Measurements from ENCODE around the gene KCNK17.

The KCNK17 gene

DNA sequence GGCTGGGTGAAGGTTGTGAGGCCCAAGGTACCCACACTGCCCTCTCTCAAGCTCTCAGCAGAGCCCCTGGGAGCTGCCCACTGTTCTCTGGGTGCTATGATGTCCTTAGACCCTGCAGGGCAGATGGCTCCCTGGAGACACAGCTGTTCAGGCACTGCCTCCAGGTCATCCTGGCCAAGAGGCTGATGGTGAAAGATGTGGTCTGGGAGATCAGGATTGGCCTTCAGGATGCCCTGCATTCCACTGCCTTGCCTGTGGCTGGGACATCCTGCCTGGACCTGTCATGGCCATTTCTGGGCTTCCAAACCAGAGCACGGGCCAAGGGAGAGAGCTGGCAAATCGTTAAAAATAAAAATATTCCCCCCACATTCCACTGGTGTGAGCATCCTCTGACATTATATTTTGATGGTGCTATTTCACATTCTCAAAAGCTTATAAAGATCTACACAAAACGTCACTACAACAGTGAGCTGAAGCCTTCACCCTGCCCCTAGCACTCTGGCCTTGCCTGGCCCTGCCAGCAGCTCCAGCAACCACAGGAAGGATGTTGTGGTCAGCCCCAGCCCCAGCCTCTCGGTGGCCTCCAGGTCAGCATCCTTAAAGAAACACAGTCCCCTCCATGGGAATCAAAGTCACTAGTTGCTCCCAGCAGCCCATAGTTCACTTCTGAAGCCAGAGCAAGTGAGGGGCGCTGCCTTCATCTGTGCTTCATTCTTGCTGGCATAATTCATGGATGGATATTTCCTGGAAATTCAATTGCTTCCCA lies 21.7 kb upstream of the KCNK17 start:
- no peak for DNase-seq

DNA sequence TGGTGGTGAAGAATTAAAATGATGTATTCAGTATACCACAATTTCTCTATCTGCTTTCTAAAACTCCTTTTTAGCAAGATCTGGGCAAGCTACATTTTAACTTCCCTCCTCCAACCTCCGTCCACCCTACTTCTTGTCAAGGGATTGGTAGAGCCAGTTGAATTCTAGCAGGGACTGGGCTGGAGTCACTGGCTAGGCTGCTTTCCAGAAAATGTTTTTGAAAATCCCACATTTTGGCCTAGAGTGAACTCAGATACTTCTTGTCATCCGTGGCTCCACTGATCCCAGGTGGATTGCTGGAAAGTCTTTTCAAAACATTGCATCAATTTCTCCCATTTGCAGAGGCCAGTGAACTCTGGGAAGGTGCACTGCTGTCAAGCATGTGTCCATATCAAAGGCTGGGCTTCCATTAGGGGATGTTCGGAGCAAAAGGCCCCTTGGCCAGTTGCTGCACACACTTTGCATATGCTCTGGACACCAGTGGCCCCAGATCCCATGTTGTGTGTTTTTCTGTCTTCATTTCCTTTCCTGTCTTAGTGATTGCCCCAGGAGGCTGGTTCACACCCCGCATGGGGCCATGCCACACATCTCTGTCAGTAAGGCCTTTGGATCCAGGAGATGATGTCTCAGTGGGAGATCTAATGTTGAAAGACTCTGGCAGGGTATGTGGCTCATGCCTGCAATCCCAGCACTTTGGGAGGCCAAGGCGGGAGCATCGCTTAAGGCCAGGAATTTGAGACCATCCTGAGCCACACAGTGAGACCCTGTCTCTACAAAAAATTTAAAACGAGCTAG lies 19.6 kb upstream of the KCNK17 start:
- no peak for DNase-seq

DNA sequence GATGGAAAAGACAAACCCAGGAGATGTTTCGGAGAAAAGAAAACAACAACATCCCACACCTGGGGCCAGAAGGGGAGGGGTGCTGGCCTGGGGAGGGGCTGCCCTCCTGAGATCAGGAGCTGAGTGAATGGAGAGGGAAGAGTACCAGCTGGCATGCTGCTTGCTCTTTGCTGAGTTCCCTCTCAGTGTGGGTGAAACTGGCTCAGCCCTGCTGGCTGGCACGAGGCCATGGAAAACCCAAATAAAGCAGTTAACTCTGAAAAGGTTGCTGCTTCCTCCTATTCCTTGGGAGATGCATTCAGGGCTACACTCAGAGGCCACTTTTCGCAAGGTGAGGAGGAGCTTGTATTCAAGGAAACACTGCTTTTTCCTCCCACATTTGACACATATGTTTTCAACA lies 16.3 kb upstream of the KCNK17 start:
- DNase-seq = no peak

DNA sequence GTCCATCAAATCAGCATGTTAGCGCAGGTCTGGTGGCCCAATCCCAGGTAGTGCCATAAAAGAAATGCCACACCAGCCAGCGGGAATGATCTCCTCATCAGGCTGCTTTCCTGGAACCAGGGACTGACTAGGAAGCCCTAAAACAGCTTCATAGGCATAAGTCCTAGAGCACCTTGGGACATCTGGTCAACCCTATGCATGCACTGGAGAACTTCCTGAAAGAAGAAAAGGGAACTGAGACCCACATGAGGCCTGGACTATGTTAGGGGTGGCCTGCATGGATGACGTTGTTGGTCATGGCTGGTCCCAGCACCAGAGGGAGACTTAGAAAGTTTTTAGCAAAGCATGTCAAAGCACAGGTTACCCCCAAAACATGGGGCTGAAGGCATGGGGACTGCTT lies 15.8 kb upstream of the KCNK17 start:
- DNase-seq = no peak

DNA sequence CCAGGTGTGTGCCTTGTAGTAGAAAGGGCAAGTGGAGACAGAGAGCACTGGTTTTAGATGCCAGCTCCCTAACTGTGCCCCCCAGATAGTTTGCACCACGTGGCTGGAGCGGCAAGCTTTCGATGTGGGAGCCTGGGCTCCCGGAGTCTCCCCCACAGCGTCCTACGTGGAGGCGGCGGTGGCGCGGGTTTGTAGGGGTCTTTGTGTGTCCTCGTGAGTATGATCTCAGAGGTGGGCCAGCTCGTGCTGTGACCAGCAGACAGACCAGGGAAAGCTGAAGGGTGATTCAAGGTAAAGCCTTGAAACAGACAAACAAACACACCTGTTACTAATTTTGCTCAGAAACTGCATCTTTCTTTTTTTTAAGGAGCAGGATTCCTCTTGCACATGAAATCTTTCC lies 13.8 kb upstream of the KCNK17 start:
- no peak for DNase-seq

DNA sequence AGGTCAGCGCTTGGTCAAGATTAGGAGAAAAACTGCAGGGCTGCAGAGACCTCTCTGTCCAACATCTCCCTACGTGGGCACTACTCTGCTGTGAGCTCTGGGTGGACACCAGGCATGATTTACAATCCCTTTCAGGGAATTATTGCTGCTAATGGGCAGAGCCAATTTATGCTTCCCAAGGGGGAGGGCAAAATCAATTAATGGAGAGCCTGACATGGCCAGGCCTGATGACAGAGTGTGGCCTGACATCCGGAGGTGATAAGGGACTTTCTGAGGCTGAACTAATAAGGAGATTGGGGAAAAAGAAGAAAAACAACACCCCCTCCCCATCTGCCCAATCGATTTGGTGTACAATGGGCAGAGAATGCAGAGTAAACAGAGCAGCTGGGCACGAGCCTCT lies 13.3 kb upstream of the KCNK17 start:
- DNase-seq = no peak

DNA sequence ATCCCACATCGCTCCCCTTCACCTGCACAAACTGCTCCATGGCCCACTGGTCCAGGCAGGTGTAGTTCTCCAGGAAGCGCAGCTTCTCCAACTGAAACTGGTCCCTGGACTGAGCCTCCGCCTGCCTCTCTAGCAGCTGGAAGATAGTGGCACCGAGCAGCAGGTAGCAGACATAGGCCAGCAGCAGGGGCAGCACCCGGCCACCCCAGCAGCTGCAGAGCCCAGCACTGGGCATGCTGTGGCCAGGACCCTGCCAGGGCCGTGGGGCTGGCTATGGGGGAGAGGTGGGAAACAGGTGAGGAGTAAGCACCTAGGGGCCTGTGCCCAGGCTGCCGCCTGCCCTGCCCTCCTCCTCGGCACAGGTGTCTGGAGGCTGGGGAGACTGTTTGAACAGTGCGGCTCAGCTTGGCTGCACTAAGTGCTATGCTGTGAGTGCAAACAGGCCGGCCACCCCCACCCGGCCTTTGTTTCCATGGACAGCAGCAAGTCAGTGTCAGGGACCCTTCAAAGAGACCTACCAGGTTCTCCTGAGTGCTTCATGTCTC lies 8.2 kb upstream of the KCNK17 start, which contains the start of gene KCNK16:
KCNK16 (minus strand) TSS at position 397 of the 545 bp plus-strand sequence; CDS start at position 235, 162 bp downstream.
- DNase-seq = no peak

DNA sequence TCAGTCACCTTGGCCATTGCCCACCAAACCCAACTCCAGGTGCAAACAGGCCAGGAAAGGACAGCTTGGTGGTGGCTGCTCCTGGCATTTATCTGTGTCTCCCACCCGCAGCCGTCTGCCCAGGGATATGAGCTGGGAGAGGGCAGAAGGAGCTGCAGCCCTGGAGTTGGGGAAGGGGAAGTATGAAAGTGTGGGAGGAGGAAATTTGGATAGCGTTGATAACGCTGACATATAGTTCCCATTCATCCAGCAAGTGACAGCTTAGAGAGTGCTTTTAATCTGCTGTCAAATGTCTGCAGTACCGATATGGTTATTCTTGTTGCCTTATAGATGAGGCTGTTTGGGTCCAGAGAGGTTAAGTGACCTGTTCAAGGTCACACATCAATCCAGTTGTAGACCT lies 7.5 kb upstream of the KCNK17 start:
- no peak for DNase-seq

DNA sequence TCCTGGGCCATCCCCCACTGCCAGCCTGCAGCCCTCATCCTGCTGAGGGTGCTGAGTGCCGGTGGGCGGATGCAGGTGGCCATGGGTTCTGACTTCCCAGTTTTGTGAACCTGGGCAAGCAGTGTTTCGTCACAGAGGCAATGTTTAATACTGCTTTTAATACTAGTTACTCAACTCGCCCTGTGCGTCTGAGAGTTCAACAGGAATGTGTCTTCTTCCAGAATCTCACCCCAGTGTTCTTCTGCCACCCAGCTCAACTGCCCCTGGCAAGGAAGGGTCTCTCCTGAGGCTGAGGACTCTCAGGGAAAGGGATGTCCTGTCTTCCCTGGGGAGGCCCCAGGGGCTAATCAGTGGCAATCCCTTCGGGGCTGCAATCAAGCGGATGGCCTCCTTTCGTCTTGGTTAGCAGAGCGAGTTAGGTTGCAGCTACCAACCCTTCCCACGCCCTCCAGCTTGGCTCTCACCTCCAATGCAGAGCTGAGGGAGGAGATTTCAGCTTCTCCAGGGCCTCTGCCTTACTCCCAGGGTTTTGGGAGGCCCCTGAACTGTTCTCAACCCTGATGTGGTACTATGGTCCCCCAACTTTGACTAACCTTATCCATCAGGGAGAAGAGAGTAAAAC lies 6.3 kb upstream of the KCNK17 start:
- DNase-seq = no peak

DNA sequence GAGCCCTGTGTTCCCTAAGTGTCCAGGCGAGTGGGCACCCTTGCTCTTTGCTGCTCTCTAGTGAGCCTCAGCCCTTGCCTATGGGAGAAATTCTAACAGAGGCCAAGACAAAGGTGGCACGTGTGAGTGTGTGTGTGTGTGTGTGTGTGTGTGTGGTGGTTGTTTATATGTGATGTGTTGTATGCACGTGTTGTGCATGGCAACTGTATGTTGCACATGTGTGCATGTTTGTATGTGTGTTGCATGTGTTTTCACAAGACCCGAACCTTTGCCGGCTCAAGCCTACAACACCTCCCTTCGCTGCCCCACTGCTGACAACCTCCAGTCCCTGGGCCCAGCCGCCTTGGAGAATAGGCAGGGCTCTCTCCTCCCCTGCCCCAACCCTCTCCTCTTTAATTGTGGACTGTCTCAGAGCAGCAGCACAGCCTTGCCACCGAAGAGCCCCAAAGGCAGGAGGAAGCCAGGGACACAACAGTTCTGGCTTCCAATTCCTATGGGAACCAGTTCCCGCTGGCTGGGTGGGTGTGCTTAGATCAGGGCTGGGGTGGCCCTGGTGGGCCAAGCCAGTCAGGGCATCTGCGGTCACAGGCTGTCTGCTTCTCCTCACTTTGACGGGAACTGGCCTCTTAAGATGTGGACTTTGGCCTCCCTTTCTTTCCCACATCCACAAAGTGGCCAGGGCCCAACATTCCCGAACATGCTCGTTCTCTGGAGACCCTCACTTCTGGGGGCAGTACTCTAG lies 5.6 kb upstream of the KCNK17 start:
- no peak for DNase-seq

DNA sequence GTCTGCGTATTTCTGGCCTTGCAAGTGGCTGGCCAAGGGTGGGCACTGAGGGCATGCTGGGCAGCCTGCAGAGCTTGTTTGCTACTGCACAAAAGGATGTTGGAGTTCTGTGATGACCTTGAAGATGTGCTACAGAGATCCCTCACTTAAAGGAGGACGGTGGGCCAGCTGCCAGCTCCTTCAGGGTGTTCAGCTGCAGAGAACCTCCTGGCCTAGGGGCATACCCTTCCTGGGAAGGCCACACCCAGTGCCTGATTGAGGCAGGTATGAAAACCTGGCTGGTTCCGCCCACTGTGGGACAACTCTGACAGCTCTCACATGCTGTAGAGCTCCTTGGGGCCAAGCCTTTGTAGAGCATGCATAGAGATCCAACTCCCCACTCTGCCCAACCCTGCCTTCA lies 3.0 kb upstream of the KCNK17 start:
- no peak for DNase-seq

DNA sequence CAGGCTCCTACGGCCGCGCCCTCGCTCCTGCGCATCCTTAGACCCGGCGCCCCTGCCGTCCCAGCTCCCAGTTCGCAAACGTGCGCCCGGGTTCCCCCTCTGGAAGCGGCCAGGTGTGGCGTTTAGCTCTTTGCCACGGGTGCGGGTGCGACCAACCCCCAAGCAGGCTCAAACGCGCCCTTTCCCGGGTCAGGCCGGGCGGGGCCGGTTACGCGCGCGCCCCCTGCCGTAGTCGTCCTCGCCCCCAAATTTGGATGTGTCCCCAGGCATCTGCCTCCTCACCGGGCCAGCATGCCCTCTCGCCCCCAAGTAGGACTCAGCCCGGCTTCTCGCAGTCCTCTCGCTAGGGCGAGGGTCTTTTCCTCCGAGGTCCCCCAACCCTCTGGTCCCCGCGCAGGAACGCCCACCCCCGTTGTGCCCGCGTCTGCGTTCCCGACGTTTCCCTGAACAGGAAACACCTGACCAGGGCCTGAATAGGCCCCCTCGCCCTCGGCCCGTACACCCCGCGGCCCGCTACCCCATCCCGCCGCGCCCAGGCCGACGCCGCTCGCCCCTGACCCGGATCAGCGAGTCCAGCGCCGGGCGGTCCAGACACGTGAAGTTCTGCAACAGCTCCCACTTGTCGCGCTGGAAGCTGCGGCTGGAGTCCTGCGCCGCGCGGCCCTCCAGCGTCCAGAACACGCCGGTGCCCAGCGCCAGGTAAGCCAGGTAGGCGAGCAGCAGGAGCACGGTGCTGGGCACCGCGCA lies 520 bp downstream of the KCNK17 start:
- DNase-seq = peak in 1 of 2 experiments; percentile 53

DNA sequence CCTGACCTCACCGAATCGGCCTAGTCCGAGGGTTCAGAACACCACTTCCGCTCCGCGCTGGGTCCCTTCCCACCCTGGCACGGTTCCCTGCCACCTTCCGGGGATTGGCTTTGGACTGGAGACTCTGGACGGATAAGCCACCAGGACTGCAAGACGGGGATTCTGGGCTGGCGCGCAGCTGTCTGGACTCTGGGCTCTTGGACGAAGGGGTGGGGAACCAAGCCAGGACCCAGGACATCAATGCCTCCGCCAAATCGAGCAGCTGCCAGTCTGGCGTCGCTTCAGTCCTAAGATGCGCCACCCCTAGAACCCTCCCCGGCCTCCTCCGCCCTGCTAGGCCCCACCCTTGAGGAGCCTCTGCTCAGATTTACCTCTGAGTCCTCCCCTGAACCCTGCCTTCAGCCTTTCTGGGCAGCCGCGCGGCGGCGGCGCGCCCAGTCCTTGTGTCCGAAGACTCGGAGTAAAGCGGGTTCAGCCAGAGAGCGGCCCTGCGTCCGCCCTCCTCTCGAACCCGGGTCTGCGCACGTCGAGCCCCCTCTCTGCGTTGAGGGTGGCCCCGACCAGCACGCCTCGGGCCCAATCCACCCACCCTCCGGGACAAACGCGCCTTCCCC lies 1.2 kb downstream of the KCNK17 start:
- no peak for DNase-seq

DNA sequence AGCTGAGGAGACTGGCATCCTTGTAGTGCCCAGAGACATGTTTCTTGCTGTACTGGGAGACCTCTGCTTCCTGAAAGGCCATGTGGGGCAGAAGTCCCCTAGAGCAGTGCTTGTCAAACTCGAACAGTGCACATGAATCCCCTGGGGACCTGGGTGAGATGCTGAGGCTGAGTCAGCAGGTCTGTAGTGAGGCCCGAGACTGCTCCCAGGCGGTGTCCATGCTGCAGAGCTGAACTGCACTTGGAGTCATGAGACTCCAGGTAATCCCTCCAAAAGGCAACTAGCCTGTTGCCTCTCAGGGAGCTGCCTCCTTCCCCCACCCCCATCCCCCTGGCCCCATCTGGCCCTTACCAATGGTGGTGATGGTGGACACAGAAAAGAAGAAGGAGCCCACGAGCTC lies 3.7 kb downstream of the KCNK17 start:
- DNase-seq = peak in 1 of 2 experiments; percentile 7

DNA sequence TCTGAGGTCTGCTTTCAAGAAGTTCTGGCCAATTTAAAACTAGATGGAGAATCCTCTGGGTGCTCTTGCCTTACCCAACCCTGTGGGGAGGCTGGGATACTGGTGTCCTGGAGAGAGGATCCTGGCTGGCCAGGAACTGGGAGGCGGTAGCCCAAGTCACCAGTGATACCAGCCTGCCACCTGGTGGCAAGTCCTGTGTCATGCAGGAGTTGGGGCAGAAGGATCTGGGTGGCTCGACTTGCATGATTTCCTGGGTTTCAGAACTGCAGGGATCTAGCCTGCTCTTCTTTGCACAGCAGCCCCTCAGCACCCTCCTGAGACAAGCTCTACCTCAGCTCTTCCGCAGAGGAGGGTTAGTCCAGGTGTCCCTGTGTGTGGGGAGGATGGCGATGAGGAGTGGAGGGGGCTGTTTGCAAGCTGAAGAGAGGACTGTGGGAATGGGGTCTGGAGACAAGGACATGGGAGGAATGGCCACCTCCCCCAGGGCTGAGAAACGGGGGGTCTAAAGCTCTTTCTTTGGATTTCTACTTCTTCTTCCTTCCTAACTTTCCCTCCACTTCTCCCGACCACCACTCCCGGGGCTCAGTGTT lies 4.2 kb downstream of the KCNK17 start:
- peak; percentile 61 to 79 for DNase-seq

DNA sequence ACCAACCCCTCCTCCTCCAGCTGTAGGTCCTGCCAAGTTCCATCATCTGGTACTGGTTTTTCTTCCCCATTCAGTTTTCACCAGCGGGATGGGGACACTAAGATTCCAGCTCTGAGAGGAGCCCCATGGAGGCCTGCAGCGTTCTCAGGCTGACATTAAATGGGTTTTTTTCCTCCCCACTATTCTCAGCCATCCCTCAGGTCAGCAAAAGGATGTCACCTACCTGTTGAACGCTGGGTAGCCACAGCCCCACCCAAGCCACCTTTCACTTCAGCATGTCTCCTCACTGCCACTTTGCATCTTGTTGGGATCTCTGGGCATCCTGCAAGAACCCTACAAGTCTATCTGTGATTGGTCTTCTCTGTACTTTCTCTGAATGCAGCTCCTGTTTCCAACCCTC lies 6.8 kb downstream of the KCNK17 start:
- DNase-seq = no peak

DNA sequence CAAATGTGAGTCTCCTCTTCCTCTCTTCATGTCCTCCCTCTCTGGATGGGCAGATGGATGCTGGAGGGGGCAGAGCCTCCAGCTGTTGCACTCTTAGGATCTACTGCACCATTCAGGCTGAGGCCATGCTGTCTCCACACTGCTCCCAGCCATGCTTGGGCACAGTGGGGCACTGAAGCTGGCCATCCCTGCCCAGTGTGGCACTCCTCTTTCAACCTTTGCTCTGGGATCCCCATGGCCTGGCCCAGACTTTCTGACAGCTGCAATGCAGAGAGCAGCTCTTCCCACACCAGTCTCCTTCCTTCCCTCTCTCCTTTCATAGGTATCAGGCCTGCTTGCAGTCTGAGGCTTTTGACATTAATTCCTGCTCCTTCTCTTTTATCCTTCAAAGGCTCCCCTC lies 9.3 kb downstream of the KCNK17 start:
- no peak for DNase-seq

DNA sequence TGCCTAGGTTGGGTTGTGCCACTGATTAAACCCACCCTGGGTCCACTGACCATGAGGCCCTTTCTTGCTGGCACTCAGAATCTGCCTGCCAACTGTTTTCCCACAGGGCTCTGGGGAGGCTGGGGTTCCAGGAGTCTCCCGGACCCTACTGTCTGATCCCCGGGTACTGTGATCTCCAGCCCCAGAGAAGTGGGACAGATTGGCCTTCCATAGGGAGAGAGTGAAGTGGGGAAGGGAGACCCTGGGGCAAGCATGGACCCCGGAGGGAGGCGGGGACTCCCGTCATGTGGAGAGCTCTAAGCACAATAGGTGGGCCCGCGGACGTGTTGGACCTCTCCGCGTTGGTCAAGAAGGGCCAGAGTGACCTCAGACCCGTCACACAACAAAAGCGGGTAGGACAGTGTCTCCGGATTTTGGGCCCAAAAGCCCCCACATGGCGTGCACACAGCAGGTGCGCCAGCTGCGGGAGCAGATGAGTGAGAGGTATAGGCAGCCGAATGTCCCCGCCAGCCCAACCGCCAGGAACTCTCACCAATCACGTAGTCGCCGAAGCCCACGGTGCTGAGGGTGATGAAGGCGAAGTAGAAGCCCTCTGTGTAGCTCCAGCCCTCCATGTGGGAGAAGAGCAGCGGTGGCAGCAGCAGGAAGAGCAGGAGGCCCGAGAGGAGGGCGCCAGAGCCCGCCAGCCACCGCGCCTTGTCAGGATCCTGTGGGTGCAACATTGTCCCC lies 10.6 kb downstream of the KCNK17 start:
- no peak for DNase-seq

DNA sequence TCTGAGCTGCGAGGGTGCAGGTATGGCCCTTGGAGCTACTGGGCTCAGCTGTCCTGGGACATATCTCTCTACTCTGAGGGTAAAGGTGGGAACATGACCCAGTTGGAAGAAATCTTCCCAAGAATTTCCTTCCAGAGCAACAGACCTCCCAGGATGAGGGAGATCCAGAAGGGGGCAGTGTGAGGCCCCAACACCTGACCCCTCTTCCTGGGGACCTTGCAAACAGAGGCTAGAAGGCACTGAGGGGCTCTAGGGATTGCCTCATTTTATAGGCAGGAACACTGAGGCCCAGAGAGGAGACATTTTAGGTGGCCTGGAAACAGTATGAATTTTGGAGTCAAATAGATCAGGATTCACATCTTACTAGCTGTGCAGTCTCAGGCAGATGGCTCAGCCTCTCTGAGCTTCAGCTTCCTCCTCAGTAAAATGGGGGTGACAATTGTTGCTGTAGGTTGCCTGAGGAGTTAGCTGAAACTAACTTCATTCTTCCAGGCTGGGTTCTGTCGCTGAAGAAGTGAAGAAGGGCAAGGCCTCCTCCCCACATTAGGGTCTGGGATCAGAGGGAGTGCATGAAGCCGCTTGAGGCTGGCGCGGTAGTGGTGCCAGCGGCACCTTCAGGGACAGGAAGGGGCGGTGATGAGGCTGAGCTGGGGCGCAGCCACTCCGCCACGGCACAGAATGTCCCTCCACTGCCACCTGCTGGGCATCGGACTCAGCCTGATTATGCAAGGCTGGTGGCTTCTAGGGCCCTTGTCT lies 11.4 kb downstream of the KCNK17 start:
- peak; percentile 67 to 92 for DNase-seq

DNA sequence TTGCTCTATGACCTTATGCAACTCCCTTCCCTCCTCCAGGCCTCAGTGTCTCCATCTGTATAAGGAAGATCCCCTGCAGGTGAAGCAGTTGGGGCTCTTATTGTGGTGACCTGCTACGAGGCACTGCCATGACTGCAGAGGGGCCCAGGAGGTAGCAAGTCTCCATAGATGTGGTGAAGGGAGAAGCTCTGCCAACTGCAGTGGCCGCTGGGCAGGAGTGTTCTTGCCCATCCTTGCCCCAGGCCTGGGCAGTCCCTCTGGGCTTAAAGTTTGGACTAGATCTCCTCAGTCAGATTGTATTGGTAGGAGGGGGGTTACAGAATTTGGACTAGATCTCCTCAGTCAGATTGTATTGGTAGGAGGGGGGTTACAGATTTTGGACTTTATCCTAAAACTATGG lies 12.2 kb downstream of the KCNK17 start:
- no peak for DNase-seq
